Measurements from ENCODE around the gene OR4K14.

- TF ChIP-seq, protein P1, sequence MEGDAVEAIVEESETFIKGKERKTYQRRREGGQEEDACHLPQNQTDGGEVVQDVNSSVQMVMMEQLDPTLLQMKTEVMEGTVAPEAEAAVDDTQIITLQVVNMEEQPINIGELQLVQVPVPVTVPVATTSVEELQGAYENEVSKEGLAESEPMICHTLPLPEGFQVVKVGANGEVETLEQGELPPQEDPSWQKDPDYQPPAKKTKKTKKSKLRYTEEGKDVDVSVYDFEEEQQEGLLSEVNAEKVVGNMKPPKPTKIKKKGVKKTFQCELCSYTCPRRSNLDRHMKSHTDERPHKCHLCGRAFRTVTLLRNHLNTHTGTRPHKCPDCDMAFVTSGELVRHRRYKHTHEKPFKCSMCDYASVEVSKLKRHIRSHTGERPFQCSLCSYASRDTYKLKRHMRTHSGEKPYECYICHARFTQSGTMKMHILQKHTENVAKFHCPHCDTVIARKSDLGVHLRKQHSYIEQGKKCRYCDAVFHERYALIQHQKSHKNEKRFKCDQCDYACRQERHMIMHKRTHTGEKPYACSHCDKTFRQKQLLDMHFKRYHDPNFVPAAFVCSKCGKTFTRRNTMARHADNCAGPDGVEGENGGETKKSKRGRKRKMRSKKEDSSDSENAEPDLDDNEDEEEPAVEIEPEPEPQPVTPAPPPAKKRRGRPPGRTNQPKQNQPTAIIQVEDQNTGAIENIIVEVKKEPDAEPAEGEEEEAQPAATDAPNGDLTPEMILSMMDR (IDR thresholded peaks at IDR 0.05 in 4 of 5, conservative IDR thresholded peaks at IDR 0.05 in 1 of 5): no peak
- TF ChIP-seq POLR2A (IDR thresholded peaks at IDR 0.05): no peak
Measured at GRCh38 chr14:20001863-20002262, 17.2 kb downstream of the OR4K14 start, which contains the start of gene OR4Q2.

All from gastrocnemius medialis (tissue), 4 donors.